HG02973 (cell line): ENCODE results near the gene CD19.
"Not testable (repeated sequence)": the region's sequence is repeated elsewhere in the genome, so short reads cannot be mapped to it uniquely, and the experiment has no call there.

Experiments
- ATAC-seq: cut with Tn5 transposase; IDR thresholded peaks from one replicate; pipeline ENCODE4 v1.9.1; 2021; ENCODE audit warnings: moderate library complexity; ENCODE audit not compliant: unreplicated experiment

The CD19 gene

DNA sequence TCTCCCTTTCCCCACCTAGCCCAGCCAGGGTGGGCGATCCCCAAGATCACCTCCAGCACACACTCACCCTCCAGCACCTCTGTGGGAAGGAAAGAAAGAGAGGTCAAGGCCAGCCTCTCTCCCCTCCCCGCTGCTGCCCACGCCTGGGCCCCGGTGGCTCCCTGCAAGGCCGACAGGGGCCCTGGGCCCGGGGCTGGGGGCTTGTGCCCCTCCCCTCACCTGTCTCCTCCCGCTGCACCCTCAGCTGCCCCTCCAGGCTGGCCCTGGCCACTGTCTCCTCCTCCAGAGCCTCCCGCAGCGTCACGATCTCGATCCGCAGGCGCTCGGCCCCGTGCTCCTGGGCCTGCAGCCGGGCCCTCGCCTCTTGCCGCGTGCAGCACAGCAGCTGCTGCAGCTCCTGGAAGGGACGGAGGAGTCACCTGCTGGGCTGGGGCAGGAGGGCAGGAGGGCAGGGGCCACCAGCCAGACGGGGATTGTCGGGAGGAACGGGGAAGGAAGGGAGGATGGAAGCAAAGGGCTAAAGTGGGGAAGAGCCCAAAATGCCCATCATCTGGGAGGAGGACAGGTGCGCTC, 25.9 kb upstream of the CD19 start:
- ATAC-seq = no peak

DNA sequence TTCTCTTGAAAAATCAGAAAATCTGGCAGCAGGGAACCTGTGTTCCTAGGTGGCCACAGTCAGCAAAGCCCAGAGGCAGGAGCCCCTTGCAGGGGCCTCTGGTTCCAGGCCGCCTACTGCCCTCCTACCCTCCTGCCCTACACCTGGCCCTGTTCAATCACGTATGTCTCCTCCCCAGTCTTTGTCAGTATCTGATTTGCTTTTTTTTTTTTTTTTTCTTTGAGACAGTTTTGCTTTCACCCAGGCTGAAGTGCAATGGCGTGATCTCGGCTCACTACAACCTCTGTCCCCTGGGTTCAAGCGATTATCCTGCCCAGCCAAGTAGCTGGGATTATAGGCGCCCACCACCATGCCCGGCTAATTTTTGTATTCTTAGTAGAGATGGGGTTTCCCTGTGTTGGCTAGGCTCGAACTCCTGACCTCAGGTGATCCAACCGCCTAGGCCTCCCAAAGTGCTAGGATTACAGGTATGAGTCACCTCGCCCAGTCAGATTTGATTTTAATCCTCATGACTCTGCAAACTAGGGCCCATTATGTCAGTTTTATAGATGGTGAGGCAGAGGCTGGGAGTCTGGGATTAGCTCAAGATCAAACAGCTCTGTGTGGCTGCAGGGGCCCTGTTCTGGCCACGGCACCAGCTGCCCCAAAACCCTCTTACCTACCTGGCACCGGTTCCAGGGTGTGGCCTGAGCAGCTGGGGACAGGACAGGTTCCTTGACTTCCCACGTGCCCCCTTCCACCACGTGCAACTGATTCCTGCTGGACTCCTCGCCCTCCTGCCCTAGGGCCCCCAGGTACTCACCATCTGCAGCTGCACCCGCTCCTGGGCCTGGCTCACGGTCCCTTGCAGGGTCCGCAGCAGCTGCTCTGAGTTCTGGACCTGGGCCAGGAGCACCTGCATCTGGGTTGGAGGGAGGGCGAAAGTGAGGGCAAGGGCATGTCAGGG, 21.4 kb upstream of the CD19 start:
- ATAC-seq = no peak

DNA sequence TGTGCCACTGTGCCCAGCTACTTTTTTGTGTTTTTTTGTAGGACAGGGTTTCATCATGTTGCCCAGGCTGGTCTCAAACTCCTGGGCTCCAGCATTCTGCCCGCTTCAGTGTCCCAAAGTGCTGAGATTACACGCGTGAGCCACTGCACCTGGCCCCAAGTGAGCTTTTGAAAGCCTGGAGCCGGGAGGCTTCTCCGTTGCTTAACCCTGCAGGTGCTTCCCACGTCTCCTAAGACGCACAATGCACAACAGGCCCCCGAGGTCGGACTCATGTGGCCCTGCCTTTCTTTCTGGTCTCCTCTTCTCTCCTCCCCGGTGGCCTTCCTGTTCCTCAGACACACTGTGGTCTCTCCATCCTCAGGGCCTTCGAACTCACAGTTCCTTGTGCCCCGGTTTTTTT, 19.2 kb upstream of the CD19 start:
- ATAC-seq = no peak

DNA sequence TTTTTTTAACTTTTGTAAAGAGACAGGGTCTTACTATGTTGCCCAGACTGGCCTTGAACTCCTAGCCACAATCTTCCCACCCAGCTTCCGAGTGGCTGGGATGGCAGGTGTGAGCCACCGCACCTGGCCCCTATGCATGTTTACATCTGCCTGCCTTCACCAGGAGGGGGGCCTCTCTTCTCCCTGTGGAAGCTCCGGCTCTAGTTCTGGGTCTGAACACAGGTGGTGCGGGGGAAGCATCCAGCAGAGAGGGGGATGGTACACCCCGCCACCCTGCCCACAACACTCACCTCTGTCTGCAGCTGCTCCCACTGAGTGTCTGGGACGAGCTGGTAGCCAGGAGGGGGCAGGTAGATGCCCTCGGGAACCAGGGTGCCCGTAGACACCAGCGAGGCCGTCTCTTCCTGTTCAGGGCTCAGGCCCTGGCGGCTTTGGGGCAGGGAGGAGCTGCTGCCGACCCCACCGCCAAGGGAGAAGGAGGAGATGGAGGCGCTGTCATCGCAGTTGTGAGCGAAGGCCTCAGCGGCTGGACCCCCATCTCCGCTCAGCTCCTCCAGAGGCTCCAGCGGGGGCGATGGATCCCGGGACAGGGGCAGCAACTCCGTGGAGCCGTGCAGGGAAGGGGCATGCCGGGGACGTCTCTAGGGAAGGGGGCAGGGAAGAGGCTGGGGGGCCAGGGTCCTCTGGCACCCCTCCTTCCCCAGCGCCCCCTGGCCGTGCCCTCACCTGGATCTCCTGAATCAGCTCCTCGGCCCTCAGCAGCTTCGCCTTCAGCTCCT, 17.6 kb upstream of the CD19 start:
- ATAC-seq = no peak

DNA sequence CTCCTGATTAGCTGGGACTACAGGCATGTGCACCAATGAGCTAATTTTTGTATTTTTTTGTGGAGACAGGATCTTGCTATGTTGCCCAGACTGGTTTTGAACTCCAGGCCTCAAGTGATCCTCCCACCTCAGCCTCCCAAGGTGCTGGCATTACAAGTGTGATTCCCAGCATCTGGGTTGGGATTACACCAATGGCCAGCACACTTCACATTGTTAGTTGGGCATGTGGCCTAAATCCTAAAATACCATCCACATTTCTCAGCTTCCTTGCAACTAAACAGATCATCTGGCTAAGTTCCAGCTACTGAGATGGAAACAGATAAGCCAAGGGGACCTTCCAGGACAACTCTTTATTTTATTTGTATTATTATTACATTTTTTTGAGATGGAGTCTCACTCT, 16.6 kb upstream of the CD19 start:
- ATAC-seq = no peak

DNA sequence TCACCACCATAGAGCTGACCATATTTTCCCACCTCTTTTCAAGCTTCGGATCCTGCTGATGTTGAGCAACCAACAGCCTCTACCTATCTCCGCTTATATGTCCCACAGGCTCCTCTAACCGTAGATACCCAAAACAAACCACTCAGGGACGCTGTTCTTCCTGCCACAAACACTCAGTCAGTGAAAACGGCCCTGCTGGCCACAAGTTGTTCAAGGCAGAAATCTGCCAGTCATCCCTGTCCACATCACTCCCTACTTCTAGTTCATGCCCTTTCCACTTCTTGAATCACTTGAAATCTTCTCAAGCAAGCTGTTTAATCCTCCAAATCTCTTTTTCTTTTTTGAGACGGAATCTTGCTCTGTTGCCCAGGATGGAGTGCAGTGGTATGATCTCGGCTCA, 14.7 kb upstream of the CD19 start:
- ATAC-seq = no peak

DNA sequence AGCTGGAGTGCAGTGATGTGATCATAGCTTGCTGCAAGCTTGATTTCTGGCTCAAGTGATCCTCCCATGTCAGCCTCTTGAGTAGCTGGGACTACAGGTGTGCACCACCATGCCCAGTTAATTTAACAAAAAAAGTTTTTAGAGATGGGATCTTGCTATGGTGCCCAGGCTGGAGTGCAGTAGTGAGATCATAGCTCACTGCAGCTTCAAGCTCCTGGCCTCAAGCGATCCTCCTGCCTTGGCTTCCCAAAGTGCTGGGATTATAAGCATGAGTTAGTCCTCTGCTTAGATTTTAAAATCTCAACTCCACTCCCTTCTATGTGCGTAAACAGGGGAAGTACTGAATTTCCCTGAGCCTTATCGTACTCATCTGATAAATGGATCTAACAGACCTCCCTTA, 13.1 kb upstream of the CD19 start:
- ATAC-seq = no peak

DNA sequence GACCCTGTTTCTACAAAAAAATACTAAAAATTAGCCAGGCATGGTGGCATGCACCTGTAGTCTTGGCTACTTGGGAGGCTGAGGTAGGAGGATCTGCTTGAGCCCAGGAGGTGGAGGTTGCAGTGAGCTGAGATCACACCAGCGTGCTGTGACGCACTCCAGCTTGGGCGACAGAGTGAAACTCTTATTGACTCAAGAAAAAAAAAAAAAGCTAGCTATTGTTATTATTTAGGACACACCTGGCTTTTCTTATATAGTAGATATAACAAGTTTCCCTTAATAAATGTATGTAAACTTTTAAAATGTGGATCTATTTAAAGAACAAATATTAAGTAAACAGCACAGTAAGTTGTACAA, 8.6 kb upstream of the CD19 start:
- ATAC-seq = no peak

DNA sequence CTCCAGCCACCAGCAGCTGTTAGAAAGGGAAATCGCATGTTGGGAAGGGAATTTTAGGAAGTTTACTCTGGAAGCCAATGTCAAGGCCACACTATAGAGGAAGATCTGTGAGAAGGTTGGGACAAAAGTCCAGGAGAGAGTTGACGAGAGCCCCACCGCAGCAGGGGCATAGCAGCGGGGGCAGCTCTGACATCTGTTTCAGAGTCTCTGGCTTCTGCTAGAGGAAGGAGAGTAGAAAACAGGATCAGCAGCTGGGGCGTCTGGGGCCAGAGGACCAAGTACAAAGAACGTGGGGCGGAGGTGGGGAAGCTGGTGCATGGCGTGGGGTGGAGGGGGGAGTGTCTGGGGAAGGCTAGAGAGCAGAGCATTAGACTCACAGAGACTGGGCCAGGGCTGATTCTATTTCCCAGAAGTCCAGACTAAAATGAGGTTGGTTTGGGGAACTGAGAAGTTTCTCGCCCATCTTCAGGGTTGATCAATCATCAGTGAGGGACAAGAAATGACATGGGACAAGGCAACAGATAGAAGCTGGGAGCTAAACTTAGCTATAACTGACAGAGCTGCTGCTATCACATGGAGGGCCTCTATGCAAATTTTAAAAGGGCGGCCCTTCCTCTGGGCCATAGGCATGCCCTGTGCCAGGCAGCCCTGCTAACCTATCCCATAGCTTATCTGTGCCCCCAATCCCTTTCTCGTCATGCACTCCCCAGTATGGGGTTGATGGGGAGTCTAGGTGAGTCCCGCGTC, 7.9 kb upstream of the CD19 start:
- peak; percentile 43 for ATAC-seq

DNA sequence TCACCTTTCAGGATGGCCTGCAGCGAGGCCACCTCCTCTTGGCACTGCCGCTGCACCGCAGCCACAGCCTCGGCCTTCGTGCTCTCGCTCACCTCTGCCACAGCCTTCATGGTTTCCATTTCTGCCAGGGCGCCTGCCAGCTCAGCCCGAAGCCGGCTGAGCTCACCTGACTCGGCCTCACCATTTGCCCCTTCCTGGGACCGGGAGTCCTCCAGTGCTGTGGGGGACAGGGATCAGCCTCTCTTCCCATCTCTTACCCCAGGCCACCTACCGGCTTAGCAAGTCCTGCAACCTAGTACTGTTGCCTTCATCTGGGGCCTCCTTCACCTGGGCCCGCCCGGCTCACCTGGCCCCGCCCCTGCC, 7.4 kb upstream of the CD19 start:
- no peak for ATAC-seq

DNA sequence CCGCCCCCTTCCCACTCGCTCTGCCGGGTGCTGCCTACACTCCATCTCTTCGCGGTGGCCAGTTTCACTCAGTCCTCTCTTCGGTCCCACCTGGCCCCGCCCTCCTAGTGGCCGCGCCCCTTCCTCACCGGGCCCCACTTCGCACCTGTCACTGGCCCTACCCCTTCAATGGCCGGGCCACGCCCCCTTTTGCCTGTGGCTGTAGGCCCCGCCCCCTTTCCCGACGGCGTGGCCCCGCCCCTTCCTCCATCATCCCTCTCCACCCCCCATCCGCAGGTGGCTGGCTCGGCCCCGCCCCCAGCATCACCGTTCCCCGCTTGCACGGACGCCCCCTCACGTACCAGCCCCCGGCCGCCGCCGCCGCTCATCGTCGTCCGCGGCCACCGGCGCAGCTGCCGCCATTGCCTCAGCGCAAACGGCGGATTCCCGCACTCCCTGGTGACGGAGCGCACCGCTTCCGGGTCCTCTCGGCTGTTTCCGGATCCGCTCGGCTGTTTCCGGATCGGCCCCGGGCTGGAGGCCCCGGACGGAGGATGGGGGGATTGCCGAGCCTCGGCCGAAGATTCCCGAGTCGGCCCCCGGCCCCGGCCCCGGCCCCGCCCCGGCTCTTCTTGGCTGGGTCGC, 6.9 kb upstream of the CD19 start, which contains the start of gene RABEP2:
Gene RABEP2 (minus strand): TSS at position 477 of the 624 bp plus-strand sequence. CDS start 75 bp downstream, at position 402.
- peak; percentile 54 for ATAC-seq

DNA sequence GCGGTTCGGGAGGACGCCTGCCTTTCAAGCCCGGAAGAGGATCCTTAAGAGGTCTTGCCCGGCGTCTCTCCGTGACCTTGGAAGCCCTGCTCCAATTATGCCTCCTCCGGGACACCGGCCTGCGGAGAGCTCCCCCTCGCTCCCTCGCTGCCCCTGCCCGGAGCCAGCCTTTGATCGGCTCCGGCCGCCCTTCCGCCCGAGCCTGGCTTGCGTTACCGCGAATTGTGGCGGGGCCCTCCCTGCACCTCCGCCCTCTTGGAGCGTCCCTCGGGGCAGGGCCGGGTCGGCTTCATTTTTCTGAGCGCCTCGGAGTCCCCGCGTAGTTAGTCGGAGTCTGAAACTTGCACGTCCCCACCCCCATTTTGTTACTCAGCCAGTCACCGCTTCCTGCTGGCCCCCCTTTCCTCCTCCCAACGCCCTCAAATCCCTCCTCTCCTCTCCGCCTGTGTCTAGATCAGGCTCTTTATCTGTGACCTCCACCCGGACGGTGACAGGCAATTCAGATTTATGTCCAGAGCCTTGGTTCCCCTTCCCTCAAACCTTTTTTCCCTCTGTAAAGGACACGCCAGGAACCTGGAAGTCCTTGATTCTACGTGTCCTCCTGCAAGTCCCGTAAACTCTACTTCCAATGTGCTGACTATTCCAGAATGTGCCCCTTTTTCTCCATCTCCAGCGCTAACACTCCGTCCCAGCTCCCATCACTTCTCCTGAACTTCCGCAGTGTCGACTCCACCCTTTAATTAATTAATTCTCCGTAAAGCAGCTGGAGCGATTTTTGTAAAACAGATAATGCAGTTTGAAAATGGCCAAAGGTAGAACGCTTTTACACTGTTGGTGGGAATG, 6.2 kb upstream of the CD19 start:
- ATAC-seq = peak; percentile 28

DNA sequence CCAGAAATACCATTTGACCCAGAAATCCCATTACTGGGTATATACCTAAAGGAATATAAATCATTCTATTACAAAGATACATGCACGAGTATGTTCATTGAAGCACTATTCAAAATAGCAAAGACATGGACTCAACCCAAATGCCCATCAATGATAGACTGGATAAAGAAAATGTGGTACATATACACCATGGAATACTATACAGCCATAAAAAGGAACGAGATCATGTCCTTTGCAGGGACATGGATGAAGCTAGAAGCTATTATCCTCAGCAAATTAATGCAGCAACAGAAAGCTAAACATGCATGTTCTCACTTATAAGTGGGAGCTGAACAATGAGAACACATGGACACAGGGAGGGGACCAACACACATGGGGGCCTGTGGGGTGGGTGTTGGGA, 5.5 kb upstream of the CD19 start:
- ATAC-seq = not testable (repeated sequence)

DNA sequence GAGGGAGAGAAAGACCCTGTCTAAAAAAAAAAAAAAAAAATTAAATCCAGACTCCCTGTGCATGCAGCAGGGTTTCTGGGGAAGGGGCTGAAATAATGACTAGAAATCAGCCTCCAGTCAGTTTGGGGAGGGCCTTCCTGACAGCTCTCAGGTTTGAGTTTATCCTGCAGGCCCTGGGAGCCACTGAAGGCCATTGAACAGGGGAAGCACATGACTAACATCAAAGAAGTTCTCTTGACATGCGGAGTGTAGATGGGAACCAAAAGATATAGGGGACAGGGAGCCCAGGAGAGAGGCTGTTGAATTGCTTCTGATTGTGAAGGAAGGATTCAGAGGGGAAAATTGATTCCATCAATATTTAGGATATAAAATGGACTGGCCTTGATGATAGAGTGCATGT, 4.0 kb upstream of the CD19 start:
- ATAC-seq = no peak

DNA sequence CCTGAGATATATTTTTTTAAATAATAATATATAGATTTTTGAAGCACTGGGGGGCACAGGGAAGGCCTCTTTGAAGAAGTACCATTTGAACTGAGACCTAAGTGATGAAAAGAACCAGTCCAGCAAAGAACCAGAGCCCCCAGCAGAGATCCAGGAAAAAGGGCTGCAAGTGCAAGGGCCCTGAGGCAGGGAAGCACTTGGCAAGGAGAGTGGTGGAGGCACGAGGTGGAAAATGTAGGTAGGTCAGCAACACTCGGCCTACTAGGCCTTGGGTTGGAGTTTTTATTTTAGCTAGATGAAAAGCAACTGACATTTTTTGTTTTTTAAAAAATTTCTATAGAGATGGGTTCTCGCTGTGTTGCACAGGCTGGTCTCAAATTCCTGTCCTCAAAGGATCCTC, 1.6 kb upstream of the CD19 start:
- ATAC-seq = no peak

DNA sequence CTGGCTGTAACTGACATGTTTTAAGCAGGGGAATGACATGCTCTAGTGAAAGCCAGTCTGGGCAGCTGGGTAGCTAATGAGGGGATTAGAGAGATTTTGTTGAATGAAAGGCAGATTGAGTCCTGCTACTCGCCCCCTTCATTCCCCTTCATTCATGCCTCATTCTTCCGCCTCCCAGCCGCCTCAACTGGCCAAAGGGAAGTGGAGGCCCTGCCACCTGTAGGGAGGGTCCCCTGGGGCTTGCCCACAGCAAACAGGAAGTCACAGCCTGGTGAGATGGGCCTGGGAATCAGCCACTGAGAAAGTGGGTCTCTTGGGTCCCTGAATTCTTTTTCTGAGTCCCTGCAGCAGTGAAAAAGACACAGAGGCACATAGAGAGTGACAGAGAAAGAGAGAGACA, 1.1 kb upstream of the CD19 start:
- no peak for ATAC-seq

DNA sequence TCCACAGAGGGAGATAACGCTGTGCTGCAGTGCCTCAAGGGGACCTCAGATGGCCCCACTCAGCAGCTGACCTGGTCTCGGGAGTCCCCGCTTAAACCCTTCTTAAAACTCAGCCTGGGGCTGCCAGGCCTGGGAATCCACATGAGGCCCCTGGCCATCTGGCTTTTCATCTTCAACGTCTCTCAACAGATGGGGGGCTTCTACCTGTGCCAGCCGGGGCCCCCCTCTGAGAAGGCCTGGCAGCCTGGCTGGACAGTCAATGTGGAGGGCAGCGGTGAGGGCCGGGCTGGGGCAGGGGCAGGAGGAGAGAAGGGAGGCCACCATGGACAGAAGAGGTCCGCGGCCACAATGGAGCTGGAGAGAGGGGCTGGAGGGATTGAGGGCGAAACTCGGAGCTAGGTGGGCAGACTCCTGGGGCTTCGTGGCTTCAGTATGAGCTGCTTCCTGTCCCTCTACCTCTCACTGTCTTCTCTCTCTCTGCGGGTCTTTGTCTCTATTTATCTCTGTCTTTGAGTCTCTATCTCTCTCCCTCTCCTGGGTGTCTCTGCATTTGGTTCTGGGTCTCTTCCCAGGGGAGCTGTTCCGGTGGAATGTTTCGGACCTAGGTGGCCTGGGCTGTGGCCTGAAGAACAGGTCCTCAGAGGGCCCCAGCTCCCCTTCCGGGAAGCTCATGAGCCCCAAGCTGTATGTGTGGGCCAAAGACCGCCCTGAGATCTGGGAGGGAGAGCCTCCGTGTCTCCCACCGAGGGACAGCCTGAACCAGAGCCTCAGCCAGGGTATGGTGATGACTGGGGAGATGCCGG, 769 bp downstream of the CD19 start:
- no peak for ATAC-seq

DNA sequence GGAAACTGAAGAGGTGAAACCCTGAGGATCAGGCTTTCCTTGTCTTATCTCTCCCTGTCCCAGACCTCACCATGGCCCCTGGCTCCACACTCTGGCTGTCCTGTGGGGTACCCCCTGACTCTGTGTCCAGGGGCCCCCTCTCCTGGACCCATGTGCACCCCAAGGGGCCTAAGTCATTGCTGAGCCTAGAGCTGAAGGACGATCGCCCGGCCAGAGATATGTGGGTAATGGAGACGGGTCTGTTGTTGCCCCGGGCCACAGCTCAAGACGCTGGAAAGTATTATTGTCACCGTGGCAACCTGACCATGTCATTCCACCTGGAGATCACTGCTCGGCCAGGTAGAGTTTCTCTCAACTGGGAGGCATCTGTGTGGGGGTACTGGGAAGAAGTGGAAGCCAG, 1.4 kb downstream of the CD19 start:
- no peak for ATAC-seq

DNA sequence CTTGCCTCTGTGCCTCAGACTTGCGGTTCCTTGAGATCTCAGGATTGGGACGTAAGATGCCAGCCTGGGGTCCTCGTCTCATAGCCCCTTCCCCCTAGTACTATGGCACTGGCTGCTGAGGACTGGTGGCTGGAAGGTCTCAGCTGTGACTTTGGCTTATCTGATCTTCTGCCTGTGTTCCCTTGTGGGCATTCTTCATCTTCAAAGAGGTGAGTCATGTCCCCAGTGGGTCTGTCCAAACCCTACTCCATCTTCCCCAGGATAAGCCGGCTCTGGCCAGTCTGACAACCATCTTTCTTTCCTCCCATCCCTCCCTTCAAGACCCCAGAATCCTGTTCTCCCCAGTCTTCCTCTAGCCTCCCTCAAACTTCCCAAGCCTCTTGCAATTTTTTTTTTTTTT, 3.6 kb downstream of the CD19 start:
- no peak for ATAC-seq
